ENCODE data around the gene IL12B.
"Not testable (repeated sequence)": the region's sequence is repeated elsewhere in the genome, so short reads cannot be mapped to it uniquely, and the experiment has no call there.

IL12B gene

DNA sequence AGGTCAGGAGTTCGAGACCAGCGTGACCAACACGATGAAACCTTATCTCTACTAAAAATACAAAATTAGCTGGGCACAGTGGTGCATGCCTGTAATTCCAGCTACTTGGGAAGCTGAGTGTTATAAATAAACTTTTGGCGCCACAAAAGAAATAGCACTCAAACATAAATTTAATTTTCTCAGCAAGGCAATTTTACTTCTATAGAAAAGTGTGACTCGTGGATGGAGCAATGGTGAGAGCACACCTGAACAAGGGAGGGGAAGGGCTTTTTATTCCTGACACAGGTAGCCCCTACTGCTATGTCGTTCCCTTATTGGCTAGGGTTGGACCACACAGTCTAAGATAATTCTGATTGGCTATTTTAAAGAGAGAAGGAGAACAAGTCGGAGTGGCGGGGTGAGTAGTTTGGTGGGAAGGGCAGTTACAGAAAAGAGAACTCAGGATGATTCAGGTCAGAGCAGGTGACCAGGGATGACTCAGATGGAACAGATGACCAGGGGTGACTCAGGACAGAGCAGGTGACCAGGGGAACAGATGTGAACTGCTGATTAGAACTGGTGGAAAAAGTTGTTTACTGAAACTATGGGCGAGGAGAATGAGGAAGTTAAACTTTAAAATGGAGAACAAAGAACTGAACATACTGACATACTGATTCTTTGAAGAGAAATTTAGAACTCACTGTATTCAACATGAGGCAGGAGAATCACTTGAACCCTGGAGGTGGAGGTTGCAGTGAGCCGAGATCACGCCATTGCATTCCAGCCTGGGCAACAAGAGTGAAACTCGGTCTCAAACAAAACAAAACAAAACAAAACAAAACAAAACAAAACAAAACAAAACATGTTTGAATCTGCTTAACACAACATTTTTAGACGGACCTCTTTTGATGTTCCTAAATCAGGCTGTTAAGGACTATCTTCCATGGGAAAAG lies 28.1 kb downstream of the IL12B start:
- H3K4me3 ChIP-seq (ENCODE audit: low read depth in 1 of 5, low read length in 5 of 5); H3K9ac ChIP-seq (ENCODE audit: low read length in 5 of 5); H3K4me1 ChIP-seq (ENCODE audit: control insufficient read depth in 5 of 5, insufficient read depth in 5 of 5, low read length in 5 of 5); H3K36me3 ChIP-seq (ENCODE audit: control insufficient read depth in 5 of 5, insufficient read depth in 5 of 5, low read length in 5 of 5); H3K27me3 ChIP-seq (ENCODE audit: control insufficient read depth in 5 of 5, insufficient read depth in 4 of 5, low read length in 5 of 5); H3K27ac ChIP-seq (ENCODE audit: low read depth, low read length): not testable (repeated sequence)
- H3K9me3 ChIP-seq (ENCODE audit: control insufficient read depth in 5 of 5, low read length in 5 of 5): peaks cover 5 to 22% (median 19%) of the 10 kb centered on the region in 5 donors

DNA sequence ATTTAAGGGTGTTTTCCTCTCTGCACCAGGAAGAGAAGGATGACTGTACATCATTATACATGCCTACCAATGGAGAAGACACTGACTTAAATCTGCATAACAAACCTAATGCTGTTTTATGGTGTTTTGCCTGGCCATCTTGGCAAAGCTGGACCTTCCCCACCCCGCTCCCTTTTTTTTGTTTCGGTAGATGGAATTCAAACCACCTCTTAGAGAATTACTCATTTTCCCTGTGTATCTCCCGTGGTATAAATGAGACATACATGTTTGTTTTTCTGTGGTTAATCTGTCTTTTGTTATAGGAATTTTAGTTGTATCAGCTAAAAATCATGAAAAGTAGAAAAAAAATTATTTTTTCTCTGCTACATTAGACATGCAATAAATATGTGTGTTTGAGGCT lies 28.8 kb downstream of the IL12B start:
- peaks cover 0 to 3% (median 0%) of the 10 kb centered on the region in 5 donors for H3K27me3 ChIP-seq (ENCODE audit: control insufficient read depth in 5 of 5, insufficient read depth in 4 of 5, low read length in 5 of 5)
- H3K9me3 ChIP-seq (ENCODE audit: control insufficient read depth in 5 of 5, low read length in 5 of 5): peaks cover 5 to 22% (median 19%) of the 10 kb centered on the region in 5 donors
- H3K27ac ChIP-seq (ENCODE audit: low read depth, low read length): no peak overlapping the region
- no peak overlapping the region for H3K4me3 ChIP-seq (ENCODE audit: low read depth in 1 of 5, low read length in 5 of 5)
- no peaks in the 10 kb centered on the region for H3K4me1 ChIP-seq (ENCODE audit: control insufficient read depth in 5 of 5, insufficient read depth in 5 of 5, low read length in 5 of 5)
- H3K36me3 ChIP-seq (ENCODE audit: control insufficient read depth in 5 of 5, insufficient read depth in 5 of 5, low read length in 5 of 5): no peaks in the 10 kb centered on the region
- H3K9ac ChIP-seq (ENCODE audit: low read length in 5 of 5): no peak overlapping the region

- H3K9me3 ChIP-seq (ENCODE audit: control insufficient read depth in 5 of 5, low read length in 5 of 5): peaks cover 0 to 17% (median 13%) of the 10 kb centered on the region in 5 donors
- H3K36me3 ChIP-seq (ENCODE audit: control insufficient read depth in 5 of 5, insufficient read depth in 5 of 5, low read length in 5 of 5); H3K4me3 ChIP-seq (ENCODE audit: low read depth in 1 of 5, low read length in 5 of 5); H3K4me1 ChIP-seq (ENCODE audit: control insufficient read depth in 5 of 5, insufficient read depth in 5 of 5, low read length in 5 of 5); H3K9ac ChIP-seq (ENCODE audit: low read length in 5 of 5); H3K27me3 ChIP-seq (ENCODE audit: control insufficient read depth in 5 of 5, insufficient read depth in 4 of 5, low read length in 5 of 5); H3K27ac ChIP-seq (ENCODE audit: low read depth, low read length): not testable (repeated sequence)
These were observed 33.0 kb downstream of the IL12B start for GRCh38 chr5:159297300-159297699.

DNA sequence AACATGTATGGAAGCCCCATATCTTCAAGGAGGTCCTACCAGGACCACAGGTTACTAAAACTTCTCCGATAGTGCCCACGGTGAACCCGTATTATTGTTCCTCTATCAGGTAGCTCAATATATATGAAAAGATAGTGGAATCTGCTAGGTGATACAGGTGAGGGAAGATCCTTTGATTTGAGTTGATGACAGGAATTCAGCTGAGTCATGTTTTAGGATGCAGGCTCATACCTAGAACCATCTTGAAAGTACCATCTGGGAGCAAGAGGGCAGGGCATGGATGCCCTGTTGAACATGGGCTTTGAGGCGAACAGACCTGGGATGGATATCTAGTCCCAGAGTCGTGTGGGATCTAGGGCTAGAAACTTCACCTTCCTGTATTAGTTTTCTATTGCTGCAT lies 35.4 kb downstream of the IL12B start:
- H3K36me3 ChIP-seq (ENCODE audit: control insufficient read depth in 5 of 5, insufficient read depth in 5 of 5, low read length in 5 of 5): no peaks in the 10 kb centered on the region
- no peak overlapping the region for H3K4me3 ChIP-seq (ENCODE audit: low read depth in 1 of 5, low read length in 5 of 5)
- H3K4me1 ChIP-seq (ENCODE audit: control insufficient read depth in 5 of 5, insufficient read depth in 5 of 5, low read length in 5 of 5): no peaks in the 10 kb centered on the region
- H3K9ac ChIP-seq (ENCODE audit: low read length in 5 of 5): no peak overlapping the region
- H3K27ac ChIP-seq (ENCODE audit: low read depth, low read length): no peak overlapping the region
- H3K27me3 ChIP-seq (ENCODE audit: control insufficient read depth in 5 of 5, insufficient read depth in 4 of 5, low read length in 5 of 5): no peaks in the 10 kb centered on the region
- peaks cover 0 to 7% (median 4%) of the 10 kb centered on the region in 5 donors for H3K9me3 ChIP-seq (ENCODE audit: control insufficient read depth in 5 of 5, low read length in 5 of 5)

DNA sequence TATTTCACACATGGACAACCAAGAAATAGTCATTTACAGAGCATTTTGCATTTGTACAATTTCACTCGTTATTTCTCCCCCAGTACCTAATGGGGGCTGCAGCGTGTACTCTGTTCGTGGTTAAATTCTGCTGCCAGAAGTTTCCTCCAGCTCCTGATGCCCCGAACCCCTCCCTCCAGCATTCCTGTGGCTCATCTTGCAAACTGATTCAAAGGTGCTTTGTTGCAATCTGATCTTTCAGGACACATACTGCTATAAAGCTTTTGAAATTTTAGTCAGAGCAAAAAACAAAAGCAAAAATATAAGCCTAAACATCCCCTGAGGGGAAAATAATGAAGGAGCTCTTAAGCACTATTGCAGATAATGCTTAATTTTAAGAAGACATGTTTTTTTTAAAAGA lies 39.5 kb downstream of the IL12B start:
- H3K4me1 ChIP-seq (ENCODE audit: control insufficient read depth in 5 of 5, insufficient read depth in 5 of 5, low read length in 5 of 5): no peaks in the 10 kb centered on the region
- no peaks in the 10 kb centered on the region for H3K27me3 ChIP-seq (ENCODE audit: control insufficient read depth in 5 of 5, insufficient read depth in 4 of 5, low read length in 5 of 5)
- H3K27ac ChIP-seq (ENCODE audit: low read depth, low read length): no peak overlapping the region
- H3K9ac ChIP-seq (ENCODE audit: low read length in 5 of 5): no peak overlapping the region
- H3K9me3 ChIP-seq (ENCODE audit: control insufficient read depth in 5 of 5, low read length in 5 of 5): no peaks in the 10 kb centered on the region
- no peak overlapping the region for H3K4me3 ChIP-seq (ENCODE audit: low read depth in 1 of 5, low read length in 5 of 5)
- peaks cover 0 to 3% (median 0%) of the 10 kb centered on the region in 5 donors for H3K36me3 ChIP-seq (ENCODE audit: control insufficient read depth in 5 of 5, insufficient read depth in 5 of 5, low read length in 5 of 5)

DNA sequence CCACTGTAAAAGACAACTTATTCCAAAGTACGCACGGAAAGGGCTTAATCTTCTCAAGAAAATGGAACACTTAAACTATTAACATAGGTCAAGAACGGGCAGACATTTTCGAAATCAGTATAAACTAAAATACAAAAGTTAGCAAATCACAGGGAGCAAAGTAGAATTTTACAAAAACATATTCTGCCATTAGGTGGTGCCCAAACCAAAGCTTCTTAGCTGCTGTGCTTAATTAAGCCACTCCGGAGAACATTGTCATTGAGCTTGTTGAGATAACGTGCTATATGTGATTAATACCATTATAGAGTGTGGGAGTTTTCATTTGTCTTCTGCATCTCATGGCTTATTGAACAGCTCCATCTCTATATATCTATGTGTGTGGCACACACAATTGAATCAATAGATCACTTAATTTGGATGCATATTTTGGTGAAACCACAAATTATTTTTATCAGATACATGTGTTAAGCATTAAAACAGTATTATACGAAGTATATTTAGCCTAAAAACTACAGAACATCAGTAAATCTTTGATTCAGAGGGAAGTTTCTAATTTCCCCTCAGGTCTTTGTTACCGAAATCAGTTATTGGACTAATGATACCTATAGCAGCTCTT lies 43.8 kb downstream of the IL12B start:
- Histone ChIP-seq H3K4me3 (ENCODE audit: low read depth in 1 of 5, low read length in 5 of 5) (no peak overlapping the region), H3K9ac (ENCODE audit: low read length in 5 of 5) (no peak overlapping the region), H3K4me1 (ENCODE audit: control insufficient read depth in 5 of 5, insufficient read depth in 5 of 5, low read length in 5 of 5) (no peaks in the 10 kb centered on the region), H3K27me3 (ENCODE audit: control insufficient read depth in 5 of 5, insufficient read depth in 4 of 5, low read length in 5 of 5) (no peaks in the 10 kb centered on the region), H3K36me3 (ENCODE audit: control insufficient read depth in 5 of 5, insufficient read depth in 5 of 5, low read length in 5 of 5) (peaks cover 16 to 21% (median 17%) of the 10 kb centered on the region in 5 donors), H3K27ac (ENCODE audit: low read depth, low read length) (no peak overlapping the region), H3K9me3 (ENCODE audit: control insufficient read depth in 5 of 5, low read length in 5 of 5) (no peaks in the 10 kb centered on the region)

GRCh38 chr5:159274676-159275075 lies 55.6 kb downstream of the IL12B start:
- Histone ChIP-seq H3K9me3 (ENCODE audit: control insufficient read depth in 5 of 5, low read length in 5 of 5) (no peaks in the 10 kb centered on the region), H3K4me3 (ENCODE audit: low read depth in 1 of 5, low read length in 5 of 5) (no peak overlapping the region), H3K9ac (ENCODE audit: low read length in 5 of 5) (no peak overlapping the region), H3K27me3 (ENCODE audit: control insufficient read depth in 5 of 5, insufficient read depth in 4 of 5, low read length in 5 of 5) (no peaks in the 10 kb centered on the region), H3K27ac (ENCODE audit: low read depth, low read length) (no peak overlapping the region), H3K4me1 (ENCODE audit: control insufficient read depth in 5 of 5, insufficient read depth in 5 of 5, low read length in 5 of 5) (no peaks in the 10 kb centered on the region), H3K36me3 (ENCODE audit: control insufficient read depth in 5 of 5, insufficient read depth in 5 of 5, low read length in 5 of 5) (peaks cover 27 to 56% (median 40%) of the 10 kb centered on the region in 5 donors)

- Histone ChIP-seq H3K4me1 (ENCODE audit: control insufficient read depth in 5 of 5, insufficient read depth in 5 of 5, low read length in 5 of 5) (no peaks in the 10 kb centered on the region), H3K9ac (ENCODE audit: low read length in 5 of 5) (no peak overlapping the region), H3K36me3 (ENCODE audit: control insufficient read depth in 5 of 5, insufficient read depth in 5 of 5, low read length in 5 of 5) (peaks cover 26 to 54% (median 37%) of the 10 kb centered on the region in 5 donors), H3K27ac (ENCODE audit: low read depth, low read length) (no peak overlapping the region), H3K9me3 (ENCODE audit: control insufficient read depth in 5 of 5, low read length in 5 of 5) (no peaks in the 10 kb centered on the region), H3K4me3 (ENCODE audit: low read depth in 1 of 5, low read length in 5 of 5) (no peak overlapping the region), H3K27me3 (ENCODE audit: control insufficient read depth in 5 of 5, insufficient read depth in 4 of 5, low read length in 5 of 5) (no peaks in the 10 kb centered on the region)
These were observed 56.4 kb downstream of the IL12B start for GRCh38 chr5:159273923-159274322.

DNA sequence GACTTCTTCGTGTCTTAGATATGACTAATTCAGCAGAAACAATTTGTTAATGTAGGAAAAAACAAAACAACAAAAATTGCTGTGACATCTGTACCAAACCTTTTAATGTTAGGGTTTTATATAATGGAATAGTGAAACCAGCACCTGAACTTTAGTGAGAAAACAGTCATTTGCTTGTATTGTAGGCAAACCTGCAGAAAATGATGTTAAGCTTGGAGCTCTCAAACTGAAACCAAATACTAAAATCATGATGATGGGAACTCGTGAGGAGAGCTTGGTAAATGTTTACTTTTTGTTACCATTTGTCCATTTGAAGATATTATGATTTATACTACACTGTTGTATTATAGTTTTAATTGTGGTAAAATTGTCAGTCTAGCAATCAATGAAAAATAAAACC lies 60.6 kb downstream of the IL12B start:
- H3K9ac ChIP-seq (ENCODE audit: low read length in 5 of 5): no peak overlapping the region
- no peak overlapping the region for H3K27ac ChIP-seq (ENCODE audit: low read depth, low read length)
- peaks cover 14 to 41% (median 19%) of the 10 kb centered on the region in 5 donors for H3K36me3 ChIP-seq (ENCODE audit: control insufficient read depth in 5 of 5, insufficient read depth in 5 of 5, low read length in 5 of 5)
- no peak overlapping the region for H3K4me3 ChIP-seq (ENCODE audit: low read depth in 1 of 5, low read length in 5 of 5)
- H3K27me3 ChIP-seq (ENCODE audit: control insufficient read depth in 5 of 5, insufficient read depth in 4 of 5, low read length in 5 of 5): no peaks in the 10 kb centered on the region
- no peaks in the 10 kb centered on the region for H3K9me3 ChIP-seq (ENCODE audit: control insufficient read depth in 5 of 5, low read length in 5 of 5)
- peaks cover 0 to 5% (median under 1%) of the 10 kb centered on the region in 5 donors for H3K4me1 ChIP-seq (ENCODE audit: control insufficient read depth in 5 of 5, insufficient read depth in 5 of 5, low read length in 5 of 5)

GRCh38 chr5:159266764-159267163 lies 63.5 kb downstream of the IL12B start:
- not testable (repeated sequence) for H3K9me3 ChIP-seq (ENCODE audit: control insufficient read depth in 5 of 5, low read length in 5 of 5); H3K27ac ChIP-seq (ENCODE audit: low read depth, low read length); H3K4me3 ChIP-seq (ENCODE audit: low read depth in 1 of 5, low read length in 5 of 5); H3K9ac ChIP-seq (ENCODE audit: low read length in 5 of 5); H3K27me3 ChIP-seq (ENCODE audit: control insufficient read depth in 5 of 5, insufficient read depth in 4 of 5, low read length in 5 of 5)
- Histone ChIP-seq H3K4me1 (ENCODE audit: control insufficient read depth in 5 of 5, insufficient read depth in 5 of 5, low read length in 5 of 5) (peaks cover 11 to 24% (median 23%) of the 10 kb centered on the region in 5 donors), H3K36me3 (ENCODE audit: control insufficient read depth in 5 of 5, insufficient read depth in 5 of 5, low read length in 5 of 5) (peaks cover 5 to 20% (median 8%) of the 10 kb centered on the region in 5 donors)
